ENCODE data around the gene PPP5C.
"Not testable (repeated sequence)": the region's sequence is repeated elsewhere in the genome, so short reads cannot be mapped to it uniquely, and the experiment has no call there.

The PPP5C gene

GRCh38 chr19:46364359-46364758 lies 17.5 kb downstream of the PPP5C start:
- in situ Hi-C loops (cut with MboI; ENCODE audit: low sequenced_read_pairs), result no loop called here

GRCh38 chr19:46365561-46365960 lies 18.7 kb downstream of the PPP5C start:
- in situ Hi-C loops (cut with MboI; ENCODE audit: low sequenced_read_pairs), result no loop called here

DNA sequence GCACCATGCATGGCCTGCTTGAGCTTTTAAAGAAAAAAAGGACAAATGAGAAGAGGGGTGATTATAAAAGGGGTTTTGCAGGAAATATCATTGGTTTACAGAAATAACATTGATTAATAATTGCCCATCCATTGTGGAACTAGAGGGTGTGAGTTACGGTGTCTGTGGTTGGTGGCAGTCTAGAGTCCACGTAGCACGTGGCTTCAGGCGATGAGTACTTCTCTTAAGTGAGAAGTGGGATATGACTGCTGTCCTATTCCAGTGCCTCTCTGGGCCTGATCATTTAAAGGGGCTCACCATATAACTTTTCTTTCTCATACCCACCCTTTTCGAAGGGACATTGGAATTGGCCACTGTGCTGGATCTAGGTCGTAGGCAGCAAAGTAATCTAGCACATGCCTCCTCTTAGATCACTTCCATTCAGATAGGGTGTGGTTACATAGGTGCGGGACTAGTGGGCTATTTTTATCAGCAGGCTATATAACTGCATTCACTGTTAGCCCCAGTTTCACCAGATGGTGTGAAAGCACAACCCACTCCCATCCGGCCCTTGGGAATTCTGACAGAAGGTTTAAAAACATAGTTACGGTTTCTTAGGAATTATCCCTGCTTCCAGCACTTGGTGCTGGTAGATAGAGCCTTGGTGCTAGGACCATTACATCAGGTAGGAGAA lies 19.9 kb downstream of the PPP5C start:
- in situ Hi-C loops (cut with MboI; ENCODE audit: low sequenced_read_pairs), result no loop called here

- in situ Hi-C loops (cut with MboI; ENCODE audit: low sequenced_read_pairs), result no loop called here
Observed at GRCh38 chr19:46367426-46367825, 20.5 kb downstream of the PPP5C start.

GRCh38 chr19:46368116-46368515 lies 21.2 kb downstream of the PPP5C start:
- in situ Hi-C loops (cut with MboI; ENCODE audit: low sequenced_read_pairs), result no loop called here

DNA sequence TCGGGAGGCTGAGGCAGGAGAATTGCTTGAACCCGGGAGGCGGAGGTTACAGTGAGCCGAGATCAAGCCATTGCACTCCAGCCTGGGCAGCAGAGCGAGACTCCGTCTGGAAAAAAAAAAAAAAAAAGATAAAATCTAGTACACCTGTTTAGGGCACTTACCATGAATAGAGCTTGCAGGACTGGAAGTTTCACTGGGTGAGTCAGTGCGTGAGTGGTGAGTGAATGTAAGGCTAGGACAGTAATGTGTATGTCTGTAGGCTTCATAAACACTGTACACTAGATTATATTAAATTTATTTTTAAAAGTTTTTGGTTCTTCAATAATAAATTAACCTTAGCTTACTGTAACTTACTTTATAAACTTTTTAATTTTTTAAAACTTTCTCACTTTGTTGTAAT lies 22.9 kb downstream of the PPP5C start:
- in situ Hi-C loops (cut with MboI; ENCODE audit: low sequenced_read_pairs), result no loop called here

DNA sequence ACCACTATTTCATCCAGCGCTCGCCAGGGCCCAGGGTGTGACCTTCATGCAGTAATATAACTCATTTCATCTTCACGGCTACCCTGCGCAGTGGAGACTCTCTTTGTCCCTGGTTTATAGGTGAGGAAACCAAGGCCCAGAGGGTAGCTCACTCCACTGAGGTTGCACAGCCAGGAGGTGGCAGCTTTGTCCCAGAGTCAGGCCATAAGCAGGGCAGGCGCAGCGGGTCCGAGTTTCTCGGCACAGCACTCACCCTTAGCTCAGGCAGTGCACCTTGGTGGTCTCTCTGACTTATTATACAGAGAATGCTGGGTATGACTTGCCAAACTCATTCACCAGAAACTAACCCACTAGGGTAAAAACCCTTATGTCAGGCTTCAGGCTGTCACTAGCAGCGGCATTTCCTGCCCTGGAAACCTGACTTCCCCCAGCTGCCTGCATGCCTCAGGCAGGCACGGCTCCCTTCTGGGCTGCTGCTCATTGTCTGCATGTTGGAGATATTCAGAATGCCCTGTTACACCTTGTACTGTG lies 24.5 kb downstream of the PPP5C start:
- in situ Hi-C loops (cut with MboI; ENCODE audit: low sequenced_read_pairs), result no loop called here

DNA sequence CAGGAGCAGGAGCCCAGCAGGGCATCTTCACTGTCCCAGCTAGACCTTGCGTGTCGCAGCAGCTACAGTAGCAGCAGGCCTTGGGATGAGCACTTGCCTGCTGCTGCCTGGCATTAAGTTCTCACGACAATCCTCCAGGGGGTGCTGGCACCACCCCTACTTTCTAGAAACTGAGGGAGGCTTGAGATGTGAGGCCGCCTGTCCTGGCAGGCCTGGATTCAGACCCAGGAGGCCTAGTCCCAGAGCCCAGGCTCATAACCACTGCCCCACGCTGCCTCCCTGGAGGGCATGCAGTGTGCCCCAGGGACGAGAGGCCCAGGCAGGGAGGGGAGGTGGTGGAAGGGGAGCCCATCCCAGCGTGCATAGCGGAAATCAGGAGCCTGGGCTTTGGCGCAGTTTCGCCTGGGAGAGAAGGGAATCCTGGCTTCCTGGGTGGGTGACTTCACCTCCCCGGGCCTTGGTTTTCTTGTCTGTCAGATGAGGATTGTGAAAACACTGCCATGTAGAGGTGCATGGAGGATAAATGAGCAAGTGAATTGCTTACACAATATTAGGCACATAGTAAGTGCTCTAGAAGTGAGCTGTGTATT lies 26.1 kb downstream of the PPP5C start:
- in situ Hi-C loops (cut with MboI; ENCODE audit: low sequenced_read_pairs), result no loop called here

- in situ Hi-C loops (cut with MboI; ENCODE audit: low sequenced_read_pairs), result no loop called here
Observed at GRCh38 chr19:46373491-46374359, 26.8 kb downstream of the PPP5C start.

- in situ Hi-C loops (cut with MboI; ENCODE audit: low sequenced_read_pairs), result no loop called here
Observed at GRCh38 chr19:46374536-46375475, 27.9 kb downstream of the PPP5C start.

DNA sequence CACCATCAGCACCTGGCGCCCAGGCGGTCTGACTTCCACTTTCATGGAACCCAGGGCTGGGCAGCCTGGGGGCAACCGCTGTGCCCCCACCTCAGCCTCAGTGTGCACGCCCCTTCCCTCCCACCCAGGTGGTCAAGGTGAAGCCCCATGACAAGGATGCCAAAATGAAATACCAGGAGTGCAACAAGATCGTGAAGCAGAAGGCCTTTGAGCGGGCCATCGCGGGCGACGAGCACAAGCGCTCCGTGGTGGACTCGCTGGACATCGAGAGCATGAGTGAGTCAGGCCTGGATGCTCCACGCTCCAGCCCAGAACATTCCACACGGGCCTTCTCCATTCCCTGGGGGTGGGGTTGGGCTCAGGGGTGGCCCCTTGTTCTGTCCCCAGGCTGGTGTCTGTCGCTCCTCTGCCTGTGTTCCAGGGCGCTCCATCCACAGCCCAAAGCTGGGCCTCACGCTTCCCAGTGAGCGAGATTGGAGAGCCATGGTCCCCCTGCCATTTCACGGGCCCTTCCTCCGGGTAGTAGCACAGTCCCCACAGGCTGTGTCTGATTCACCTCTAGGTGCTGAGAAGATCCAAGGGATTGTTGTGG lies 28.7 kb downstream of the PPP5C start:
- in situ Hi-C loops (cut with MboI; ENCODE audit: low sequenced_read_pairs), result not testable (repeated sequence)

GRCh38 chr19:46376241-46377153 lies 29.6 kb downstream of the PPP5C start:
- in situ Hi-C loops (cut with MboI; ENCODE audit: low sequenced_read_pairs), result no loop called here

- in situ Hi-C loops (cut with MboI; ENCODE audit: low sequenced_read_pairs), result no loop called here
Observed at GRCh38 chr19:46378268-46378667, 31.4 kb downstream of the PPP5C start.

GRCh38 chr19:46380690-46381089 lies 33.8 kb downstream of the PPP5C start:
- in situ Hi-C loops (cut with MboI; ENCODE audit: low sequenced_read_pairs), result no loop called here

- in situ Hi-C loops (cut with MboI; ENCODE audit: low sequenced_read_pairs), result no loop called here
Observed at GRCh38 chr19:46381346-46381745, 34.5 kb downstream of the PPP5C start.

GRCh38 chr19:46381756-46382345 lies 35.0 kb downstream of the PPP5C start:
- in situ Hi-C loops (cut with MboI; ENCODE audit: low sequenced_read_pairs), result no loop called here

DNA sequence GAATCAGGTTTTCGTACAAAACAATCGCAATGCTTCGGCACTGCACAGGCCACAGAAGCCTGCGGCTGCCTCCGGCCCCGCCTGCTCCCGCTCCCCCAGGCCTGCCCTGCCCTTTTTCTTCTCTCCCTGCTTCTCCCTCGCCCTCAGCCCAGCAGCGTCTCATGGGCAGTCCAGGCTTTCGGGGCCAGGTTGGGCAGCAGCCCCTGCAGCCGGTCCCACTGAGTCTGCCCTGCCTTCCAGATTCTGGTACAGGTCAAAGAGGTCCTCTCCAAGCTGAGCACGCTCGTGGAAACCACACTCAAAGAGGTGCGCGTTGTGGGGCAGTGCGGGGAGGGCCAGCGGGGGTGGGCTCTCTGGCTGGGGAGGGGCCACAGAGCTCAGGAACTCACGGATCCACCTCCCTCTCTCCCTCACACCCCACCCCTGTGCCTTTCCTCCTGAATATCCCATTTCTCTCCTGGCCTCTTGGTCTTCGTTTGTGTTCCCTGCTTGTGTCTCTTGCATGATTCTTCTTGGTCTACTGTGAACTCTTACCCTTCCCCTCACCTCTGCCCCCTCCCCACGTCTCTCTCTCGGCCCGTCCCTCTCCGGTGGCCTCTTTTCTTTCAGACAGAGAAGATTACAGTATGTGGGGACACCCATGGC lies 36.4 kb downstream of the PPP5C start:
- in situ Hi-C loops (cut with MboI; ENCODE audit: low sequenced_read_pairs), result no loop called here

- in situ Hi-C loops (cut with MboI; ENCODE audit: low sequenced_read_pairs), result no loop called here
Observed at GRCh38 chr19:46383846-46384245, 37.0 kb downstream of the PPP5C start.
